AG10803 (cell line): ENCODE results near the gene HS6ST2.

Experiments used
- DNase-seq: peaks from one replicate; pipeline ENCODE4 v3.0.0; 2010; ENCODE audit warnings: low read depth
- H3K4me3 ChIP-seq: 2 replicates; pipeline ENCODE4 v1.5.1; 2011; ENCODE audit warnings: mild to moderate bottlenecking, low read length, control low read depth
- TF ChIP-seq, protein P1 (sequence below): conservative IDR thresholded peaks from 2 replicates; pipeline ENCODE4 v1.5.1; 2011; ENCODE audit warnings: mild to moderate bottlenecking, low read length, control low read depth, inconsistent platforms

Gene HS6ST2

GRCh38 chrX:132843363-132843762 is 115.1 kb downstream of the HS6ST2 start:
- H3K4me3 ChIP-seq = no peak overlapping the region
- no peak for DNase-seq
- TF ChIP-seq, protein P1, sequence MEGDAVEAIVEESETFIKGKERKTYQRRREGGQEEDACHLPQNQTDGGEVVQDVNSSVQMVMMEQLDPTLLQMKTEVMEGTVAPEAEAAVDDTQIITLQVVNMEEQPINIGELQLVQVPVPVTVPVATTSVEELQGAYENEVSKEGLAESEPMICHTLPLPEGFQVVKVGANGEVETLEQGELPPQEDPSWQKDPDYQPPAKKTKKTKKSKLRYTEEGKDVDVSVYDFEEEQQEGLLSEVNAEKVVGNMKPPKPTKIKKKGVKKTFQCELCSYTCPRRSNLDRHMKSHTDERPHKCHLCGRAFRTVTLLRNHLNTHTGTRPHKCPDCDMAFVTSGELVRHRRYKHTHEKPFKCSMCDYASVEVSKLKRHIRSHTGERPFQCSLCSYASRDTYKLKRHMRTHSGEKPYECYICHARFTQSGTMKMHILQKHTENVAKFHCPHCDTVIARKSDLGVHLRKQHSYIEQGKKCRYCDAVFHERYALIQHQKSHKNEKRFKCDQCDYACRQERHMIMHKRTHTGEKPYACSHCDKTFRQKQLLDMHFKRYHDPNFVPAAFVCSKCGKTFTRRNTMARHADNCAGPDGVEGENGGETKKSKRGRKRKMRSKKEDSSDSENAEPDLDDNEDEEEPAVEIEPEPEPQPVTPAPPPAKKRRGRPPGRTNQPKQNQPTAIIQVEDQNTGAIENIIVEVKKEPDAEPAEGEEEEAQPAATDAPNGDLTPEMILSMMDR = no peak

DNA sequence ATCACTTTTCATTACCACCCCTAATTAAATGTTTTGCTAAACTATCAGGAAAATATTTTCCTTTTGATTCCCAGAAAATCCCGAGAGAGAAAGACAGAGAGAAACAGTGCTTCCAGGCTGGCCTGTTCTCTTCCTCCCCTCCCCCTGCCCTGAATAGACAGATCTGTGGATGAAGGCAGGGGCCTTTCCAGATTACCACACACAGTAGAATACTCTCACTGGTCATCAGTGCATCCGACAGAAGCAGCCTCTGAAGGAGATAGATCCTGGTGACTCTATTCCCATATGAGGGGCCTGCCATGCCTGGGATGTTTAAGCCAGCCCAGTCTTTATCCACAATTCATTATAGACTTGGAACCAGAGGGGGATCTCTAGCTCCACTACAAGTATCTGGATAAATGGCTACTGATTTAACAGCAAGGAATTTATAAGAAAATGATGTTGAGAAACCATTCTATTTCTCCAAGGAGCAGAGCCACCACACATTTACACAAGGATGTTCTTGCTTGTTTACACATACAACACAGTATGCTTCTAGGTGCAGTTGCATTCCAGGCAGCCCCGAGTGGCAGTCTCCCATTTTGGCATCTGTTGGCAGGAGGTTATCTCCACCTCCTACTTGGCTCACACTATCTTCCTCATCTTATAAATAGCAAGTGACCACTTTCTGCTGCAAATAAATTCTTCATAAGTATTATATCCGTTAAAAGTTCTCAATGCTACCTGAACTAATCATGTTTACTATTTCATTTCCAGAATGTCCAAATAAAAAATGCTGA is 115.8 kb downstream of the HS6ST2 start:
- H3K4me3 ChIP-seq = no peak overlapping the region
- no peak for DNase-seq
- TF ChIP-seq, protein P1 = no peak

DNA sequence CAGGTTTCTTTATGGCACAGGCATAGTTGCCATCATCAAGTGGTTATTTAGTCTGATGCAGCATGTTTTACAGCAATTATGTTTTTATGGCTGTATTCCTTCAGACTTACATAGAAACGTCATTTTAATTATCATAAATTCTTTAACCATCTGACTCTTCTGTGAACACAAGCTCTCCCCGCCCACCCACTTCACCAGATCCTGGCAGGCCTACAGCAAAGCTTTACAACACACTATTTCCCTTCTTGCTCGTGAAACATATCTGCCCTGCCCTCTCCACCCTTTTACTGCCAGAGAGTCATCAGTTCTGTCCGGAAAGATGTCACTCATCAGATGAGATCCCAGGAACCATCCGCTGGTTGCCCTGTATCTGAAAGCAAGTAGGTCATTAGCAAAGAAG is 120.5 kb downstream of the HS6ST2 start:
- TF ChIP-seq, protein P1 = no peak
- no peak overlapping the region for H3K4me3 ChIP-seq
- DNase-seq = no peak

DNA sequence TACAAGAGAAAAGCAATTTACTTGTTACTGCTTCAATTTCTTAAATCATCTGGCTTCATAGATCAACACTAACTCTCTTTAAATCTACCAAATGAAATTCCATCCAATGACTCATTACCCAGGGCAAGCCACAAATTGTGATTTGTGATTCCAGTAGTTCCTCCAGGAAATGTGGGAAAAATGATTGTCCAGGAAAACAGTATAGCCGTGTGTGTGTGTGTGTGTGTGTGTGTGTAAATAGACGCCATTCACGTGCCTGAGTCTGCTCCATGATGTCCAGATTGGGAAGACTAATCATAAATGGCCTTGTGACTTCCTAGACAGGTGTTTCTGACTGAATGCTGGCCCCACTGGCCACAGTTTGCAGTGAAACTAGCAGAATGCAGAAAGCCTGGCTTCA is 121.3 kb downstream of the HS6ST2 start:
- peak; percentile 54 for DNase-seq
- TF ChIP-seq, protein P1 = no peak
- no peak overlapping the region for H3K4me3 ChIP-seq

- no peak for DNase-seq
- TF ChIP-seq, protein P1 = no peak
- no peak overlapping the region for H3K4me3 ChIP-seq
Observed at GRCh38 chrX:132836471-132836870, 122.0 kb downstream of the HS6ST2 start.

DNA sequence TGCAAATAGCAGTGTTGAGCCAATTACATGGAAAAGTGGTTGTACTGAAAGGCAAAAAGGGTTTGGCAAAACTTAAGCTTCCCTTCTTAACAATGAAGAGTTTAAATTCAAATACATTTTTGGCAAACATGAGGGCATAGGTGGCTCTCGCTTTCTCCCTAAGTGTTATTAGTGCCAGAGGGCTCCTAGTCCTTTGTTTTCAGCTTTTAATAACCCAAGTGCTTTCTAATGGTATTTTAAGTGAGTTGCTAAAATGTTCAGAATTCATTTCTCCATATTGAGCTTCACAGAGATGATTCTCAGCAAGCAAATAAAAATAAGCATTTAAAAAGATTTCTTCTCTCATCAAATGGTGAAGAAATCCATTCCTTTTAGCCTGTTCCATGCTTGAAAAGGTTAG is 123.7 kb downstream of the HS6ST2 start:
- H3K4me3 ChIP-seq = no peak overlapping the region
- TF ChIP-seq, protein P1 = no peak
- no peak for DNase-seq

GRCh38 chrX:132834109-132834508 is 124.3 kb downstream of the HS6ST2 start:
- TF ChIP-seq, protein P1 = no peak
- no peak overlapping the region for H3K4me3 ChIP-seq
- DNase-seq = no peak
